ENCODE measurements around the gene SLC7A8.

The SLC7A8 gene

DNA sequence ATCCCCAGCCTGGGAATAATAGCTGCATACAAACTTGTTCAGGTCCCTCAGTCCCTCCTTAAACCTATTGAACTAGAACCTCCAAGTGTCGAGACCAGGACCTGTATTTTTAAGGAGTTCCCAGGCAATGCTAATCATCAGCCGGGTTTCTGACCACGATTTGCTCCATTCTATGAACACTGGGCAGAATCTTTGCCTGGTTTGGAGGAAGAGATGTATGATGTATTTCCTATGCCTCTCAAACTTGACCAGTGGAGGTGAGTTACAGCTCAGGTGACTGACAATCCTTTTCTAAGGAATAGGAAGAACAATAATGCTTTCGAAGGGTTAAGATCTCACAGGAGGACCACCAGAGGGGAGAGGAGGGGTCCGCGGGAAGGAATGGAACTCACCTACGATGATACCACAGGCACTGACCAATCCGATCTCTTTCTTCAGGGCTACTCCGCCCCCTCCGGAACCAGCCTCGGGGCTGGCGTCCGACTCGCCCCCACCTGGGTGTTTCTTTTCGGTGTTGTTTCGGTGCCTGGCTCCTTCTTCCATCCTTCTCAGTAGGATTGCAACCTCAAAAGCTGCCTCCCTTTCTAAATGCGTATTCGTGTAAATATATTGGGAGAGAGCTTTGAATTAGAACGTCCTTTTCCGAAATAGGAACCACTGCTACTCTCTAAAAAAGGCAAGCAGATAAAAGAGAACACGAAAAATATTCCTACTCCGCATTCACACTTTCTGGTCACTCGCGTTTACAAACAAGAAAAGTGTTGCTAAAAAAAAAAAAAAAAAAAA, 895 bp downstream of the SLC7A8 start:
- DNase-seq = no peak

DNA sequence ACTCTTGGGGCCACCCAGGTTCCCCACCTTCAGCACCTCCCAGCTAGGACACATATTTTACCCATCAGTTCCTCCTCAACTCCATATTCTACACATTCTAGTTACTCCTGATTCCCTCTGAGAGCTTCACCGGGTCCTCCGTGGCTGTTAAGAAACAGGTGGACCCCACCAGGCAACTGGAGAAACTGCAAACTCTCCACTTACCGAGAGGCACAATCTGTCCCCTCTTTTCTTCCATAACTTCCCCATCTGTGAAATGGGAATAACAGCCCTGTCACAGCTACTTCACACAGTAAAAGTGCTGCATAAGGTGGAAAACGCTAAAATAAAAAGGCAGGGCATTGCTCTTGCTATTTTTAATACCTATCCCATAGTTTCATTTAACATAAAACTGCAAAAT, 1.5 kb downstream of the SLC7A8 start:
- DNase-seq = no peak

DNA sequence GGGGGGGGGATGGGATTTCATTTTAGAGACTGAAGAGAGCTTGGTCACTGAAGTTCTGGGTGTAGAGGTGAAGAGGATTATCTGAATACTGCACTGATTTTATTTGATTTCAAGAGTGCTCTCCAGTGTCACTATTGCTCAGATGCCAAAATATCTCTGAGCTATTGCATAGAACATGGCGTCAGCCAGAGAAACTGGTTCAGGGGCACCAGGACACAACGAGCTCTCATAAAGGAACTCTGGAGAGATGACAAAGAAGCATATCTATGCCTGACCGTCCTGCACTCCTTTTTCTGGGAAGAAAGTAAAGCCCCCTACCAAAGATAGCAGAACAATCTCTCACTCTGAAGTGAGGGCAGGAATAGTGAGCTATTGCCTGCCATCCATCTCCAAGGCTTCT, 2.0 kb downstream of the SLC7A8 start:
- no peak for DNase-seq

DNA sequence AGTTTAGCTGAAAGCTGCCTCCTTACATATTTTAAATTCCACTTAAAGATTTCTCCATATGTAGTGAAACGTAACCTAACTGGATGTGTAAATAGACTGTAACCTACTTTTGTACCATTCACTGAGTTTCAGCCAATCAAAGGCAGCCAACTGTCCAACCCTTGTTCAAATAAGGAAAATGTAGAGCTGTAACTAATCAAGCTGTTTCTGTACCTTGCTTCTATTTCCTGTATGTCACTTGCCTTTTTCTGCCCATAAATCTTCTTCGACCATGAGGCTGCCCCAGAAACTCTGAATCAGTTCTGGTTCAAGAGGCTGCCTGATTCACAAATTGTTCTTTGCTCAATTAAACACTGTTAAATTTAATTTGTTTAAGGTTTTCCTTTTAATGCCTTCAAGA, 6.3 kb downstream of the SLC7A8 start:
- DNase-seq = no peak

DNA sequence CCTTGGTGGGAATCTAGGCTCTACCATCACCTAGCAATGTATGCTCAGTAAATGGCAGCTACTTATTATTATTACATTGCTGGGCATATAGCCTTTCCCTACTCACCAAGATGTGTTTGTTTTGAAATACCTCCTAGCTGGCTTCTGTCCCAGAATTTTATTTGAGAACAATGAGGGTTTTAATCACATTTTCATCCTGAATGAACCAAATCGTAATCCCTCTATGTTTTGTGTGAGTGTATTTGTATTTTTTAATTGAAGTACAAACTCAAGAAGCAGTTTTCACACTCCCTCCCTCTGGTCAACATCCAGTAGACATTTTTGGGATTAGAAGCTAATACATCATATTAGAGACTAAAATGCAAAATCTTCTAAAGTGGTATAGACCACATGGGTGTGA, 7.6 kb downstream of the SLC7A8 start:
- DNase-seq = no peak

DNA sequence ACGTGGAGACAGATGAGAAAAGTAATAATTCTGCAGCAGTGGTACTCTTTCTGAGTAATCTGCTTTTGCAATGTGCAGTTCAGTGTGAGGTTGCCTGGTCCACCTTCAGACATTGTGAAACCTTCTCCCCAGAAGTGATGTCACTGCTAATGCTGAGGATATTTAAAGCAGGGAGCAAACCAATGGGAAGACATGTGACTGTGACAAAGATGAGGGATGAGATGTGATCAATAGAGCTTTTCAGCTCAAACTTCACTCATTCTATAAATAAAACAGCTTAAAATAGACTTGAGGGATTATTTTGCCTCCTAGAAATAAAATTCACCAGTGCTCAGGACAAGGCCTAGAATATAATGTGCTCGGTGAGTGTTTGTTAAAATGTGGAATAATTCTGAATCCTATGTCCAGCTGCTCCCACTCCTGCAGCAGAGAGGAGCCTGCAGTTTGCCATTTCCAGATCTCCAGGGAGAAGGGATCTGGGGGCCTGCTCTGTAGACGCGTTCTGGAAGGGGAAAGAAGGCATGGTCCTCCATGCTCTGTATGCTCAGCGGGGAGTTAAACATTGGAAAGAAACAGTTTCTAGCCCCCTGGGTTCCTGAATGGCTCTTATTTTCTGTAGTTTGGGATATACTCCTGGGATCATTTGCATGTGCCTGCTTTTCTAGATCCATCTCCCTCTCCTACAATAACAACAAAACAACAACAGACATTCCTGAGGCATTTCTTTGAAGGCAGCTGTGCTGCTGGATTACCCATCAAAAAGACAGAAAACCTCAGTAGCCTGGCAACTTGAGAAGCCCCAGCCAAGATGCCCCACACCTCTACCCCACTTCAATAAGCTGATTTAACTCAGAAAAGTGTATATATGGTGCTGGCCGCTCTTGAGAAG, 8.9 kb downstream of the SLC7A8 start:
- no peak for DNase-seq

DNA sequence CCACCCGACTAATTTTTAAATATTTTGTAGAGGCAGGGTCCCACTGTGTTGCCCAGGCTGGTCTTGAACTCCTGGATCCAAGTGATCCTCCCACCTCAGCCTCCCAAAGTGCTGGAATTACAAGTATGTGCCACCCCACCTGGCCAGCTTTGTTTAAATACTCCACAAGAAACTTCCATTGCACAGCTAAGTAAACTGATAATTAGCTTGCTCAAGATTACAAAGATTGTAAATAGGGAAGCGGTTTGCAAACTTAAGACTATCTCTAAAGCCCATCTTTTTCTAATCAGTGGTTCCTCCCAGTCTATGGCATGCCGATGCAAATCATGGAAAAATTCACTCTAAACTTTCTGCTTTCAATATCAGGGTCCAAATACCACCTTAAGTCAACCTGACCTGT, 9.7 kb downstream of the SLC7A8 start:
- no peak for DNase-seq

DNA sequence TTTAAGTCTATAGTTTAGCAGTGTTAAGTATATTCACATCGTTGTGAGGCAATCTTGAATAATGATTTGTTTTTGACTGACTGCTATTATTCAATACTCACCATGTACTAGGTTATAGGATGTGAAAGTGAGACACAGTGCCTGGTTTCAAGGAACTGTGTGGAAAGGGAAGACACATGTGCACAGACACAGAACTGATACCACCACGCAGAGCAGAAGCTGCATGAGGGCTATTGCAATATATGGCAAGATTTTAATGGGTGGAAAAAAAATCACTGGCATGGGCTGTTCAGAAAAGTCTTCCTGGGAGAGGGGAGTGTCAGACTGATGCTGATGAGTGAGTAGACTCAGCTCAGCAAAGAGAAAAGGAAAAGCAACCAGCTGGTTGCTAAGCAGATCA, 10.4 kb downstream of the SLC7A8 start:
- DNase-seq = no peak

DNA sequence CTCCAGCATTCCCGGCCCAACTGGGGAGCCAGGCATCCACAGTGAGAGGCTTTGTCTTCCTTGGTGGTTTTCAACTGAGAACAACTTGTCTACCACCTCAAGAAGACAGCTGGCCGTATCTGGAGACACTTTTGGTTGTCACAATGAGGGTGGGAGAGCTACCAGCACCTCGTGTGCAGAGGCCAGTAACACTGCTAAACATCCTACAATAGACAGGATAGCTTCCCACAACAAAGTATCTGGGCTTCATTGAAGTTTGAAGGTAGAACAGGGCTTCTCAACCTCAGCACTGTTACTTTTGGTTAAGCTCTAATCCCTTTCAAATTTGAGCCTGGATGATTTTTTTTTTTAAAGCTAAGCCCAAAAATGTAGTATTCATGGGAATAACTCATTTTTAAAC, 10.9 kb downstream of the SLC7A8 start:
- no peak for DNase-seq

DNA sequence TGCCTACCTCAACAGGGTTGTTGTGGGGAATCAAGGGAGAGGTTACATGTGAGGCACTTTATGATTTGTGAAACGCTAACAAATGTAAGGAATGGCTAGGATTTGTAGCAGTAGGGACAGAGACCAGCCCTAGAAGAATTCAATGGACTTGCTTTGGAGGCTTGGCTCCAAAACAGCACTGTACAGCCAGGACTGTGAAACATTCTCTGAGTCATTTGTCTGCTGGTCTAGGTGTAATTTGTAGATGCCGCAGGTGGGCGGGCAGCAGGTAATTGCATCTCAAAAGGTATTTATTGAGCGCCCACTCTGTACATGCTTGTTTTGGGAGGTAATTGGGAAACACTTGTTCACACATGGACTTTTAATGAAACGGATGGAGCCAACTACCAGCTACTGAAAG, 11.4 kb downstream of the SLC7A8 start:
- DNase-seq = no peak

DNA sequence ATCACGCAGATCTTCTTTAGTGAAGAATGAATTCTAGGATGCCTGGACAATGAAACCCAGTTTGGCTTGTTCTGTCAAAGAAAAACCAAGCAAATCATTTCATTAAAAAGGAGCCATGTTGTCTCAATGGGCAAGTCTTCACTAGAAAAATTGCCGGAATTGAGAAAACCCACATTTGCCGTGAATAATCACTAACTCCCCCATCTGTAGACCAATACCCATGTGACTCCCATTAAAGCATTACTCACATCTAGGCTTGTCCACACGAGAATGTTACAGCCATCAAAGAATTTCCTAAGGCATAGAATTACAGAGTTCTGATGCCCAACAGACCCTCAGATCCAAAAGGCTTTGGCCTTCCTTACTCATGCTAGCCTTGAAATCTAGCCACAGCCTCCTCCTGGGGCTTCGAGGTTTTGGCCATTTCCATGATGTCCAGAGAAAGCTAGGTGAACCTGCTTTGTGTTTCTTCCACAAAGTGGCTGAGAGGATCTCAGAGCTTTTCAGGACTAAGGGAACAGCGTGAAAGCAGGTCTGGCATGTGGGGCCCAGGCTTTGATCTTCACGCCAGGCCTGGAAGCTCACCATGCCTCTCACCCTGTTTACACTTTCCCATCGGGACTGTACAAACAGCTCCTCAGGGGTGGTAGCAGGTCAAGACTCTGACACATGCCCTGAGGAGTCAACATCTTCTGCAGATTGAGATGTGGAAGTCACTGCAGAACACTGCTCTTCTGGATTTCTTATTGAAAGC, 12.1 kb downstream of the SLC7A8 start:
- DNase-seq = no peak

DNA sequence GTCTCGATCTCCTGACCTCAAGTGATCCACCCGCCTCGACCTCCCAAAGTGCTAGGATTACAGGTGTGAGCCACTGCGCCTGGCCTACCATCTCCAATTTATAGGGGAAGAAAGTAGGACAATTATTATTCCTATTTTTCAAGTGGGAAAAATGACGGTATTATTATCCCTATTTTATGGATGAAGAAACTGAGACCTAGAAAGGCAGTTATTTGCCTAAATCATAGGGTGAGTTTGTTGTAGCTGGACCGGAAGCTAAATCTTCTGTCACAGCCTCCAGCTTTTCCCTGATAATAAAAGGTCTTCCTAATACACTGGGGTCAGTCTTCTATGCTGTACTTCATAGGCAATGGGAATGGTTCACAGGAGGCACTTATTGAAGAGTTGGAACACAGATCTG, 13.8 kb downstream of the SLC7A8 start:
- DNase-seq = no peak

DNA sequence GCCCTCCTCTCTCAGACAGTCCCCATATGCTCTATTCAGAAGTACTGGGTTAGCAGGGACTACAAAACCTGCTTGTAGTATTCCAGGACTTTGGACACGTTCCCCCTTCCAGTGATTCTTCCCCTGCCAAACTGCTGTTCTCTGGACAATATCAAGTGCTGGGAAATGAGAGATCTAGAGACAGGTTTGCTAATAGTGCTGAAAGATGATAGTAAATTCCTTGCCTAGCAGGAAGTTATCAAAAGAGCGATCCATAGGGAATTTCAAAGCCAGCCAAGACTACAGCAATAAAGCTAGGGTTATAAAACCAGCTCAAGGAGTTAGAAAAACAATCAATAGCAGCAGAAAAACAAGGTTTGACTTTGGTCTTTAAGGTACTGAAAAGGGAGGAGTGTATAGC, 15.2 kb downstream of the SLC7A8 start:
- DNase-seq = no peak

DNA sequence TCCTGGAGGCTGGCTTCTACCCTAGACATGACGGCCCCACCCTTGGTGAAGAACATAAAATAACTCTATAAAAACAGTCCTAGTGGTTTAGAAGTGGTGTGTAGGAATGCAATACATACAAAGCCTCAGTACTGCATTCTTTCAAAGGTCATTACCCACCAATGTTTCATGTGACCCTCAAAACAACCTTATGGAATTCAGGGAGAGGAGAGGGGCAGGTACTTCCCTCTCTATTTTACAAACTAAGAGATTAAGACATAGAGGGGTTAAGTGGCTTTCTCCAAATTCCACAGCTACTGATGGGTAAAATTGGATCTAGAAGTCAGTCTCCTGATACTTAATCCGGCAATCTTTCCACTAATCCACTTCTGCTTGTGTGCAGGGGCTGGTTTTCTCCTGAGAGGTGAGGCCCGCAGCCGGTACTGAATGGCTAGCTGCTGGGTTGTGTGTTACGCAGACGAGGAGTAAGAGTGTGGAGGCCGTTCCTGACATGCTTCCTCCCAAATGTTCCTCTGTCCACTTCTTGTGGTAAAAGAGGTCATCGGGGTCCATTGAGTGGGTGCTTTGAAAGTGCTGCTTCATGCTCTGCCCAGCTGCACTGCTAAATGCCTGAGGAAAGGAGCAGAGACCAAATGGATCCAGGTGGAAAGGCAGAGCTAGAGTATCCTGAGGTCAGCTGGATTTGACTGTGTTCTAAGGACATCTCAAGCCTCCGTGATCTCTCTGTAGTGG, 16.2 kb downstream of the SLC7A8 start:
- no peak for DNase-seq

DNA sequence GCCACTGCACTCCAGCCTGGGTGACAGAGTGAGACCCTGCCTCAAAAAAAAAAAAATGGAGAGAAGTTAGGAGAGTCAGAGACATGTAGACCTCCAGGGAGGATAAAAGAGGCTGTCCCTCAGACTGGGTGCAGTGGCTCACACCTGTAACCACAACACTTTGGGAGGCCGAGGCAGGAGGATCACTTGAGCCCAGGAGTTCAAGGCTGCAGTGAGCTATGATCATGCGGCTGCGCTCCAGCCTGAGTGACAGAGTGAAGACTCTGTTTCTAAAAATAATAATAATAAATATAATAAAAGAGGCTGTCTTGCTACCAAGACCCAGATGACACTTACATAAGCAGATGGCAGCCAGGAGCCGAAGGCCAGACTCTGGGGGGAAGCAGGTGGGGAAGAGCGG, 18.5 kb downstream of the SLC7A8 start:
- no peak for DNase-seq

DNA sequence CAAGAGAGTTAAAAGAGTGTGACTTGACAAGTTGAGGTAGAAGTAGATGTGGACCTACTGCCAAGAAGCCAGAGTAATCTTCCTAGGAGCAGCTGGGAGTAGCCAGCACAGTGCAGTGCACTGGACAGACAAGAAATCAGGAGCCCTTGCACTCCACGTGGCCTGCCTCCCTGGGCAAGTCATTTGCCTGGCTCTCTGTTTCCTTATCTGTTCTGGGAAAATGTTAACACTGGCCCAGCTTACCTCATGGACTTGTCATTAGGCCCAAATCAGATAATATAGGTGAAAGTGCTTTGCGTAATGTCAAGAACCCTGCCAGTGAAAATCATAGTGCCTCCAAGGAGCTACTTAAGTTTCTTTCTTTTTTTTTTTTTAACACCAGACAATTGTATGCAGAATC, 19.2 kb downstream of the SLC7A8 start:
- no peak for DNase-seq

DNA sequence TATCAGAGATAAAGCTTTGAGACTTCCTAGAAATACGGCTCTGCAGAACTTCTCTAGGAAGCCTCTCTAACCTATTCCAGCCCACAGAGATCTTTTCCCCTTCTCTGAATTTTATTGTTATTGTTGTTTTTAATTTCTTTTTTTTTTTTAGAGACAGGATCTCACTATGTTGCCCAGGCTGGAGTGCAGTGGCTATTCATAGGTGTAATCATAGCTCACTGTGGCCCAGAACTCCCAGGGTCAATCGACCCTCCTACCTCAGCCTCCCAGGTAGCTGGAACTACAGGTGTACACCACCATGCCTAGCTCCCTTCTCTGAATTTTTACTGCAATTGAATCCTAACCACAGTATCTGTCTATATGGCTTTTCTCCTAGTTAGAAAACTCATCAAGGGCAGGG, 19.6 kb downstream of the SLC7A8 start:
- no peak for DNase-seq

DNA sequence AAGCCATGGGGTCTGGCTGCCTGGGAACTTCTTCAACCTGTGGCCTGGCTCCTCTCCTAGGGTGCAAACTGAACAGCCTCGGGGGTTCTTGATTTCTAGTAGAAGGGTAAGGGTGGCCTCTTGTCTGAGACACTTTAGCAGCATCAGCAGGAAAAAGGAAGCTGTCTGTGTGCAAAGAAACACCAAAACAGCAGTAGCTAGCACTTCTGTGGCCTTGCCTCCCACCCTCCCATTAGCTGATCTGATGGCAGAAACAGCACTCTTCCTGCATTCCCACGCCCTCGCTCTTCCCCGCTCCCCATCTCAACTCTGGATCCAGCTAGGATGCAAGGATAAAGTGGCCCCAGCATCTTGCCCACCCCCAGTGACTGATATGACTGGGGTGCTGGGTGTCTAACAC, 20.7 kb downstream of the SLC7A8 start:
- no peak for DNase-seq

DNA sequence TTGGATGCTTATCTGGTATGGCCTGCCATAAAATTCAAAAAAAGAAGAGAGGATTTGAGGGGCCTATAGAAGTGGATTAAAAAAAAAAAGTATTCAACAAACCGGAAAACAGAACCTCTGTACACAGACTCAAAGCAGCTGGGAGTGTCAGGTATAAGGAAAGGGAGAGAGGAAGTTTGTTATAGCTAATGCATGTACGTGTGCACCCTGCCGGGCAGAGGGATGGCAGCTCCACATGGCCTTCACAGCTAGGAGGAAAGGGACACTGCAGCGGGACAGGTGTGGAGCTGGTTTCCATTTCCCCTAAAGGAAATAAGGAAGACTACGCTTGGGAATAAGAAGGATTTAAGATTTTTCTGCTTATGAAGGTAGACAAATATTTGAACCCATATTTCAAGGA, 21.5 kb downstream of the SLC7A8 start:
- no peak for DNase-seq

DNA sequence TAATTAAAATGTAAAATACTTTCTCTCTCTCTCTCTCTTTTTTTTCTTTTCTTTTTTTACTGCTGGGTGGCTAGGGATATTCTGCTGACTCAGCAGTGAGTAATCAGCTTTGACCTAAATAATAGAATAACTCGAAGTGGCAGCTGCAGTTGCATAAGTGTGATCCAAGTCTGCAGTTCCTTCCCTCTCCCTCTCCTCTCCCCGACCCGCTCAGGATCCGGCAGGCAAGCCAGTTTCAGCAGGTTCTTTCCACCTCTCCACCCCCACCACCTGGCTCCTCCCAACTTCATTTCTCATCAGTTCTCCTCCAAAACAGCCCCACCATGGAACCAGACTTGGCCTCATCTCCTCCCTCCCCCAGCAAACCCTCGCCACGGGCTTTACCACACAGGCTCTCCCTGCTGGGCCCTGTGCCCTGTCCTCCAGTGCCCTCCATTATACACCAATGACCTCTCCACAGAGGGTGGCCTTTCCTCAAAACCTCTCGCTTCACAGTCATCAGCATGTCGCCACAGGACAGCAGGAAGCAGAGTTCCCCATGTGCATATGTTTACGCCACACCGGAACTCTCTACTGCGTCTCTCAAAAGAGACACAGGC, 22.4 kb downstream of the SLC7A8 start:
- no peak for DNase-seq

DNA sequence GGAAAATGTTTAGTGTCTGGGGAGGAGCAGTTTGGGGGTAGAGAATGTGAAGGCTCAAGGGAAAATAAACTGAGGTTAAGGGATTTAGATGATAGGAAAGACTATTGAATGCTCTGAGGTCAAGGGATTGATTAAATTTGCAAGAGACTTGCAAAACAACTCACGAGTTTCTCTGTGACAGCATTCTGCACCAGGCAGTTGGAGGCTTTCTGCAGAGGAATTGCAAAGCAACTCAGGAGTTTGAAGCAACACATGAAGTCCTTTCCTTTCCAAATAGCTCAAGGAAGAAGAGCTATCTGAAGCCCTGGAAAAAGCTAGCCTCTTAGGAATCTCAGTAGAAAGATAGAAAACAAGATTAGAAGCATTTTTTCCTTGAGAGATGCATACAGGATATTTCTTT, 23.9 kb downstream of the SLC7A8 start:
- DNase-seq = no peak

DNA sequence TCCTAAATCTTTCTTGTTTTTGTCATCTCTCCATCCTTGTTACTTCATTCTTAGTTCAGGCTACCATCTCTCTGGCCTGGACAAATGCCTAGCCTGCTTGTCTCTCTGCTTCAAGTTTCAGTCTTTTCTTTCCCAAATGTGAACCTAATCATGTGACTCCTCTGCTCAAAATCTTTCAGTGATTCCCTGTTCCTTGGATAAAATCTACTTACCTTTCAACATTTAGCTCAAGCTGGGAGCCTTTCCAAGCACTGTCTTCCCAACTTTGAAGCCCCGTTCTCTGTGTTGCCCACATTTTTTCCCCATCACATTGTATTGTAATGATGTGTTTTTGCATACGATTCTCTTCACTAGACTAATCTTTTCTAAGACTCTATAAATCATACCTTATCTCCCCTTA, 24.7 kb downstream of the SLC7A8 start:
- DNase-seq = no peak
